Activated CD4-positive, alpha-beta T cell treated with anti-CD3 and anti-CD28 coated beads, Interleukin-2, amount 50 U/mL, for 4 hours (primary cell): Measurements from ENCODE around the gene ATP2B2.

Source experiments
- DNase-seq, 2 experiments: peaks; one replicate each; pipeline ENCODE4 v3.0.0-alpha.2; 2020

The ATP2B2 gene

GRCh38 chr3:10468613-10469354 is 36.6 kb downstream of the ATP2B2 start:
- no peak for DNase-seq

GRCh38 chr3:10467904-10468612 is 37.3 kb downstream of the ATP2B2 start:
- DNase-seq = no peak

GRCh38 chr3:10467204-10467603 is 38.2 kb downstream of the ATP2B2 start:
- DNase-seq = no peak

- no peak for DNase-seq
These were observed 39.2 kb downstream of the ATP2B2 start for GRCh38 chr3:10466186-10466585.

- DNase-seq = no peak
These were observed 40.2 kb downstream of the ATP2B2 start for GRCh38 chr3:10465161-10465560.

GRCh38 chr3:10463533-10464434 is 41.6 kb downstream of the ATP2B2 start:
- no peak for DNase-seq

GRCh38 chr3:10462641-10463532 is 42.5 kb downstream of the ATP2B2 start:
- no peak for DNase-seq

- DNase-seq = no peak
These were observed 44.3 kb downstream of the ATP2B2 start for GRCh38 chr3:10460951-10461545.

GRCh38 chr3:10459954-10460754 is 45.2 kb downstream of the ATP2B2 start:
- DNase-seq = peak; percentile 10 to 19

GRCh38 chr3:10457560-10457959 is 47.8 kb downstream of the ATP2B2 start:
- no peak for DNase-seq

- no peak for DNase-seq
These were observed 48.4 kb downstream of the ATP2B2 start for GRCh38 chr3:10456981-10457380.

- DNase-seq = no peak
These were observed 49.9 kb downstream of the ATP2B2 start for GRCh38 chr3:10455545-10455914.

- no peak for DNase-seq
These were observed 50.4 kb downstream of the ATP2B2 start for GRCh38 chr3:10454907-10455544.

- DNase-seq = no peak
These were observed 51.8 kb downstream of the ATP2B2 start for GRCh38 chr3:10453431-10454163.

- no peak for DNase-seq
These were observed 54.6 kb downstream of the ATP2B2 start for GRCh38 chr3:10450494-10451440.

- no peak for DNase-seq
These were observed 56.0 kb downstream of the ATP2B2 start for GRCh38 chr3:10449436-10449835.

GRCh38 chr3:10448544-10448943 is 56.8 kb downstream of the ATP2B2 start:
- no peak for DNase-seq

- DNase-seq = no peak
These were observed 57.7 kb downstream of the ATP2B2 start for GRCh38 chr3:10447527-10448260.
